IMR-90 (cell line): ENCODE measurements around the gene EIF4G3. TPM values are rescaled to one million over a fixed set of nuclear protein-coding genes. Genes with fewer than 3 reads are reported as not detected.

ENCODE experiments used
- ATAC-seq: fragments of 200-7000 bp; cut with Tn5 transposase; 2 replicates; pipeline ENCODE4 v1.9.1; 2020; ENCODE audit warnings: low read depth, mild to moderate bottlenecking, moderate library complexity
- BruUV-seq: library from RNA; stranded (reverse); fragments of 400-500 nt; replicated peaks from 2 replicates; lab custom pipeline; 2021; lab: Mats Ljungman, UMichigan
- CTCF ChIA-PET: fragments of 300-600 bp; formaldehyde crosslinking; extraction: SDS; loops from one replicate; lab custom pipeline; 2021; ENCODE audit warnings: antibody characterized with exemption; lab: Yijun Ruan, JAX
- POLR2A ChIA-PET: fragments of 300-600 bp; sonication (Branson Sonifier 250); formaldehyde crosslinking; loops from one replicate; lab custom pipeline; 2022; ENCODE audit warnings: antibody characterized with exemption; ENCODE audit not compliant: unreplicated experiment; lab: Charles Lee
- DNase-seq: peaks from one replicate; pipeline ENCODE4 v3.0.0; 2013
- H2AFZ ChIP-seq: replicated peaks from 2 replicates; pipeline ENCODE3; 2013; ENCODE audit warnings: low read length, mild to moderate bottlenecking; ENCODE audit not compliant: poor library complexity
- H2AK5ac ChIP-seq: 2 replicates; pipeline ENCODE4 v1.6.1; 2013; ENCODE audit warnings: low read depth, low read length, inconsistent platforms
- H2AK9ac ChIP-seq: replicated peaks from 2 replicates; pipeline ENCODE3; 2013; ENCODE audit warnings: mild to moderate bottlenecking, low read depth, low read length, moderate library complexity; ENCODE audit not compliant: poor library complexity
- H2BK120ac ChIP-seq: 2 replicates; pipeline ENCODE4 v1.6.1; 2013; ENCODE audit warnings: low read depth, low read length, inconsistent platforms
- H2BK15ac ChIP-seq: 3 replicates; pipeline ENCODE4 v1.6.1; 2013; ENCODE audit warnings: low read depth, low read length, inconsistent platforms
- H2BK20ac ChIP-seq: 2 replicates; pipeline ENCODE4 v1.6.1; 2013; ENCODE audit warnings: low read depth, mild to moderate bottlenecking, inconsistent platforms, low read length, moderate library complexity
- H2BK5ac ChIP-seq: 2 replicates; pipeline ENCODE4 v1.6.1; 2013; ENCODE audit warnings: mild to moderate bottlenecking, low read depth, low read length, inconsistent platforms; ENCODE audit not compliant: poor library complexity, severe bottlenecking
- H3K14ac ChIP-seq: replicated peaks from 2 replicates; pipeline ENCODE4 v1.6.1; 2013; ENCODE audit warnings: low read depth, low read length, inconsistent platforms
- H3K18ac ChIP-seq: 2 replicates; pipeline ENCODE4 v1.6.1; 2013; ENCODE audit warnings: low read depth, low read length, control low read depth
- H3K23ac ChIP-seq: 2 replicates; pipeline ENCODE4 v1.6.1; 2013; ENCODE audit warnings: low read depth, low read length, inconsistent platforms
- H3K27ac ChIP-seq: 2 replicates; pipeline ENCODE4 v1.5.1; 2013; ENCODE audit warnings: mild to moderate bottlenecking, control low read depth, low read length; ENCODE audit not compliant: insufficient read depth
- H3K27me3 ChIP-seq: 2 replicates; pipeline ENCODE4 v1.6.1; 2013; ENCODE audit warnings: low read length; ENCODE audit not compliant: control insufficient read depth, insufficient read depth
- H3K36me3 ChIP-seq: 2 replicates; pipeline ENCODE4 v1.6.1; 2013; ENCODE audit warnings: low read length, mixed read lengths; ENCODE audit not compliant: control insufficient read depth, insufficient read depth
- H3K4ac ChIP-seq: 2 replicates; pipeline ENCODE4 v1.6.1; 2013; ENCODE audit warnings: low read depth, low read length, inconsistent platforms
- H3K4me1 ChIP-seq: 2 replicates; pipeline ENCODE4 v1.6.1; 2013; ENCODE audit warnings: low read length, mixed read lengths; ENCODE audit not compliant: control insufficient read depth, insufficient read depth
- H3K4me2 ChIP-seq: 2 replicates; pipeline ENCODE4 v1.6.1; 2013; ENCODE audit warnings: low read depth, mild to moderate bottlenecking, control low read depth, low read length, moderate library complexity
- H3K4me3 ChIP-seq: 2 replicates; pipeline ENCODE4 v1.5.1; 2013; ENCODE audit warnings: low read depth, mild to moderate bottlenecking, control low read depth, low read length, moderate library complexity; ENCODE audit not compliant: insufficient read depth
- H3K56ac ChIP-seq: 2 replicates; pipeline ENCODE4 v1.6.1; 2013; ENCODE audit warnings: low read length, inconsistent platforms; ENCODE audit not compliant: insufficient read depth; ENCODE audit errors: extremely low read depth
- H3K79me1 ChIP-seq, 2 experiments: 2 replicates each; pipeline ENCODE4 v1.6.1; 2013; ENCODE audit warnings: low read length in 2 of 2, inconsistent platforms in 1 of 2, low read depth in 1 of 2
- H3K9ac ChIP-seq: 2 replicates; pipeline ENCODE4 v1.6.1; 2013; ENCODE audit warnings: low read depth, low read length, control low read depth
- H3K9me1 ChIP-seq: 2 replicates; pipeline ENCODE4 v1.6.1; 2013; ENCODE audit warnings: low read length, inconsistent platforms; ENCODE audit not compliant: insufficient read depth
- H3K9me3 ChIP-seq: 2 replicates; pipeline ENCODE4 v1.6.1; 2013; ENCODE audit warnings: low read length; ENCODE audit not compliant: control insufficient read depth, insufficient read depth
- H4K20me1 ChIP-seq: 2 replicates; pipeline ENCODE4 v1.6.1; 2013; ENCODE audit warnings: low read length, inconsistent platforms; ENCODE audit not compliant: insufficient read depth
- H4K5ac ChIP-seq: 2 replicates; pipeline ENCODE4 v1.6.1; 2013; ENCODE audit warnings: mild to moderate bottlenecking, low read depth, low read length, control low read depth
- H4K8ac ChIP-seq, 2 experiments: 2 replicates each; pipeline ENCODE4 v1.6.1; 2013; ENCODE audit warnings: low read depth in 2 of 2, low read length in 2 of 2, control low read depth in 1 of 2, inconsistent platforms in 1 of 2
- H4K91ac ChIP-seq: 2 replicates; pipeline ENCODE4 v1.6.1; 2013; ENCODE audit warnings: low read depth, low read length, inconsistent platforms; ENCODE audit not compliant: insufficient read depth
- BHLHE40 ChIP-seq: fragments of 150-350 bp; IDR thresholded peaks from 2 replicates; pipeline ENCODE4 v1.6.1; 2016; ENCODE audit warnings: mild to moderate bottlenecking, low read depth, low read length
- CEBPB ChIP-seq: IDR thresholded peaks from 2 replicates; pipeline ENCODE4 v1.6.1; 2012; ENCODE audit warnings: low read depth, low read length, improper control_type of control experiment
- CHD1 ChIP-seq: IDR thresholded peaks from 2 replicates; pipeline ENCODE4 v1.6.1; 2012; ENCODE audit warnings: low read depth, low read length, improper control_type of control experiment
- FOS ChIP-seq: fragments of 150-350 bp; IDR thresholded peaks from 2 replicates; pipeline ENCODE4 v1.6.1; 2016; ENCODE audit warnings: low read depth, low read length
- MAFK ChIP-seq: IDR thresholded peaks from 2 replicates; pipeline ENCODE4 v1.6.1; 2012; ENCODE audit warnings: low read depth, low read length, improper control_type of control experiment
- MAZ ChIP-seq: IDR thresholded peaks from 2 replicates; pipeline ENCODE4 v1.6.1; 2012; ENCODE audit warnings: low read depth, mild to moderate bottlenecking, low read length, improper control_type of control experiment, moderate library complexity, borderline replicate concordance
- MXI1 ChIP-seq: IDR thresholded peaks from 2 replicates; pipeline ENCODE4 v1.6.1; 2012; ENCODE audit warnings: low read depth, mild to moderate bottlenecking, low read length, moderate library complexity, borderline replicate concordance
- NFE2L2 ChIP-seq: fragments of 150-350 bp; IDR thresholded peaks from 2 replicates; pipeline ENCODE4 v1.6.1; 2016; ENCODE audit warnings: low read depth, mild to moderate bottlenecking, low read length
- POLR2A ChIP-seq: IDR thresholded peaks from 2 replicates; pipeline ENCODE4 v1.6.1; 2012; ENCODE audit warnings: mild to moderate bottlenecking, low read depth, low read length
- RAD21 ChIP-seq: IDR thresholded peaks from 2 replicates; pipeline ENCODE4 v1.6.1; 2012; ENCODE audit warnings: low read length, improper control_type of control experiment
- RCOR1 ChIP-seq: IDR thresholded peaks from 2 replicates; pipeline ENCODE4 v1.6.1; 2012; ENCODE audit warnings: mild to moderate bottlenecking, low read length, improper control_type of control experiment; ENCODE audit not compliant: insufficient replicate concordance
- RFX5 ChIP-seq: IDR thresholded peaks from 2 replicates; pipeline ENCODE4 v1.8.0; 2012; ENCODE audit warnings: low read depth, mild to moderate bottlenecking, low read length, moderate library complexity
- SMC3 ChIP-seq: fragments of 150-350 bp; IDR thresholded peaks from 2 replicates; pipeline ENCODE4 v1.6.1; 2016; ENCODE audit warnings: low read depth, mild to moderate bottlenecking, antibody characterized with exemption, low read length, moderate library complexity
- WGBS, 2 experiments: methylation state at CpG; one replicate each; pipeline versions ENCODE4 v1.1.5 to v1.1.7; 2013; ENCODE audit warnings: missing lambda C conversion rate in 2 of 2; ENCODE audit not compliant: insufficient read length in 1 of 2; ENCODE audit errors: extremely low coverage in 2 of 2; 5-methylcytosine and 5-hydroxymethylcytosine counted together
- dilution Hi-C: fragments of 300-500 bp; cut with HindIII; formaldehyde crosslinking; loops from one replicate; pipeline ENCODE4 v1.14.3; 2018; ENCODE audit warnings: low sequenced_read_pairs; ENCODE audit not compliant: unreplicated experiment
- in situ Hi-C: fragments of 300-500 bp; cut with MboI; formaldehyde crosslinking; loops from 3 replicates; pipeline ENCODE4 v1.14.3; 2019; ENCODE audit warnings: low sequenced_read_pairs, inconsistent platforms, mixed read lengths
- intact Hi-C: fragments of 100-400 bp; cut with micrococcal nuclease; formaldehyde crosslinking; loops from 2 replicates; pipeline ENCODE4 v1.10.0; 2022
- polyA plus RNA-seq, 3 experiments: library from polyadenylated mRNA; depleted of rRNA; stranded (reverse); fragments of >200 nt; gene quantifications; 2 replicates each; pipeline ENCODE4 v1.2.3, GENCODE V29; 2012; ENCODE audit warnings: low replicate concordance in 1 of 3
- total RNA-seq: library from RNA; depleted of rRNA; stranded (reverse); fragments of >200 nt; gene quantifications from 2 replicates; pipeline ENCODE4 v1.2.3, GENCODE V29; 2012
- TF ChIP-seq, protein P1 (sequence below): conservative IDR thresholded peaks from 2 replicates; pipeline ENCODE4 v1.5.1; 2012; ENCODE audit warnings: mild to moderate bottlenecking, low read depth, low read length, improper control_type of control experiment
- TF ChIP-seq, protein P2 (sequence below): fragments of 150-350 bp; IDR thresholded peaks from 2 replicates; pipeline ENCODE4 v1.6.1; 2016; ENCODE audit warnings: low read depth, mild to moderate bottlenecking, low read length, moderate library complexity, borderline replicate concordance
- TF ChIP-seq, protein P3 (sequence below): fragments of 150-350 bp; IDR thresholded peaks from 2 replicates; pipeline ENCODE4 v1.6.1; 2017; ENCODE audit warnings: mild to moderate bottlenecking, antibody characterized with exemption, low read length, low read depth

The EIF4G3 gene
- total and polyA plus RNA-seq, 2 of the 4 experiments (the other 2 are of a cell fraction), result 25.8 to 49.2 TPM

DNA sequence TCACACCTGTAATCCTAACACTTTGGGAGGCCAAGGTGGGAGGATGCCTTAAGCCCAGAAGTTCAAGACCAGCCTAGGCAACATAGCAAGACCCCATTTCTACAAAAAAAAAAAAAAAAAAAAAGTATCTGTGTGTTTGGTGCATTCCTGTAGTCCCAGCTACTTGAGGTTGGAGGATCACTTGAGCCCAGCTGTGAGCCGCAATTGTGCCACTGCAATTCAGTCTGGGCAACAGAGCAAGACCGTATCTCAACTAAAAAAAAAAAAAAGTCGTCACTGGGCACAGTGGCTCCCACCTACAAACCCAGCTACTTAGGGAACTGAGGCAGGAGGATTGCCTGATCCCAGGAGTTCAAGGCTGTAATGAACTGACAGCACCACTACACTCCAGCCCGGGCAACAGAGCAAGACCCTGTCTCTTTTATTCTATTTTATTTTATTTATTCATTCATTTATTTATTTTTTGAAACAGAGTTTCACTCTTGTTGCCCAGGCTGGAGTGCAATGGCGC lies 8.6 kb upstream of the EIF4G3 start:
- intact Hi-C loops, result no loop called here
- Histone ChIP-seq H3K14ac (no peak overlapping the region), H3K36me3 (no peaks in the 10 kb centered on the region), H3K4me1 (no peaks in the 10 kb centered on the region; the same call in 1 of the 2 replicates), H3K9me1 (0 out of 2 replicates have a peak, but pooled peaks cover 4% of the 10 kb centered on the region), H3K18ac (no peak overlapping the region), H4K91ac (no peak overlapping the region), H4K5ac (no peak overlapping the region), H3K23ac (no peak overlapping the region), H3K4me2 (no peak overlapping the region), H3K27me3 (no peaks in the 10 kb centered on the region), H3K79me1 (no peaks in the 10 kb centered on the region), H2AFZ (no peak overlapping the region), H2AK5ac (no peak overlapping the region), H4K20me1 (no peaks in the 10 kb centered on the region), H2BK5ac (no peak overlapping the region), H3K9ac (no peak overlapping the region), H3K4me3 (no peak overlapping the region), H2BK15ac (no peak overlapping the region), H3K9me3 (no peaks in the 10 kb centered on the region), H3K4ac (no peak overlapping the region), H4K8ac (no peak overlapping the region), H3K56ac (no peak overlapping the region), H2BK120ac (no peak overlapping the region), H2BK20ac (no peak overlapping the region), H3K27ac (no peak overlapping the region), H2AK9ac (no peak overlapping the region)
- BruUV-seq, result no TSS peak
- ATAC-seq (no peak), DNase-seq (no peak)
- ChIA-PET POLR2A (no interaction called here), CTCF (interaction anchor here (0.6 to 1.0 kb wide), 2 partner anchors 10 to 393 kb away, joined by 3 read pairs; no protein-coding TSS in a partner anchor)
- in situ Hi-C loops, result no loop called here
- 90% methylated on average over 2 of the region's 5 CpGs; no CpG with 5 or more reads in 1 of the 2 experiments for WGBS, 2 experiments
- TF ChIP-seq POLR2A, result no peak
- no peak for TF ChIP-seq MAZ
- no peak for TF ChIP-seq BHLHE40
- TF ChIP-seq FOS, result no peak
- TF ChIP-seq MXI1, result no peak
- no peak for TF ChIP-seq MAFK
- TF ChIP-seq RCOR1, result no peak
- TF ChIP-seq, protein P1, sequence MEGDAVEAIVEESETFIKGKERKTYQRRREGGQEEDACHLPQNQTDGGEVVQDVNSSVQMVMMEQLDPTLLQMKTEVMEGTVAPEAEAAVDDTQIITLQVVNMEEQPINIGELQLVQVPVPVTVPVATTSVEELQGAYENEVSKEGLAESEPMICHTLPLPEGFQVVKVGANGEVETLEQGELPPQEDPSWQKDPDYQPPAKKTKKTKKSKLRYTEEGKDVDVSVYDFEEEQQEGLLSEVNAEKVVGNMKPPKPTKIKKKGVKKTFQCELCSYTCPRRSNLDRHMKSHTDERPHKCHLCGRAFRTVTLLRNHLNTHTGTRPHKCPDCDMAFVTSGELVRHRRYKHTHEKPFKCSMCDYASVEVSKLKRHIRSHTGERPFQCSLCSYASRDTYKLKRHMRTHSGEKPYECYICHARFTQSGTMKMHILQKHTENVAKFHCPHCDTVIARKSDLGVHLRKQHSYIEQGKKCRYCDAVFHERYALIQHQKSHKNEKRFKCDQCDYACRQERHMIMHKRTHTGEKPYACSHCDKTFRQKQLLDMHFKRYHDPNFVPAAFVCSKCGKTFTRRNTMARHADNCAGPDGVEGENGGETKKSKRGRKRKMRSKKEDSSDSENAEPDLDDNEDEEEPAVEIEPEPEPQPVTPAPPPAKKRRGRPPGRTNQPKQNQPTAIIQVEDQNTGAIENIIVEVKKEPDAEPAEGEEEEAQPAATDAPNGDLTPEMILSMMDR, result no peak
- TF ChIP-seq CHD1, result no peak
- no peak for TF ChIP-seq NFE2L2
- no peak for TF ChIP-seq SMC3
- TF ChIP-seq, protein P2, sequence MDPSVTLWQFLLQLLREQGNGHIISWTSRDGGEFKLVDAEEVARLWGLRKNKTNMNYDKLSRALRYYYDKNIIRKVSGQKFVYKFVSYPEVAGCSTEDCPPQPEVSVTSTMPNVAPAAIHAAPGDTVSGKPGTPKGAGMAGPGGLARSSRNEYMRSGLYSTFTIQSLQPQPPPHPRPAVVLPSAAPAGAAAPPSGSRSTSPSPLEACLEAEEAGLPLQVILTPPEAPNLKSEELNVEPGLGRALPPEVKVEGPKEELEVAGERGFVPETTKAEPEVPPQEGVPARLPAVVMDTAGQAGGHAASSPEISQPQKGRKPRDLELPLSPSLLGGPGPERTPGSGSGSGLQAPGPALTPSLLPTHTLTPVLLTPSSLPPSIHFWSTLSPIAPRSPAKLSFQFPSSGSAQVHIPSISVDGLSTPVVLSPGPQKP, result no peak
- TF ChIP-seq RFX5, result no peak
- no peak for TF ChIP-seq RAD21
- TF ChIP-seq, protein P3, sequence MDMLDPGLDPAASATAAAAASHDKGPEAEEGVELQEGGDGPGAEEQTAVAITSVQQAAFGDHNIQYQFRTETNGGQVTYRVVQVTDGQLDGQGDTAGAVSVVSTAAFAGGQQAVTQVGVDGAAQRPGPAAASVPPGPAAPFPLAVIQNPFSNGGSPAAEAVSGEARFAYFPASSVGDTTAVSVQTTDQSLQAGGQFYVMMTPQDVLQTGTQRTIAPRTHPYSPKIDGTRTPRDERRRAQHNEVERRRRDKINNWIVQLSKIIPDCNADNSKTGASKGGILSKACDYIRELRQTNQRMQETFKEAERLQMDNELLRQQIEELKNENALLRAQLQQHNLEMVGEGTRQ, result no peak
- TF ChIP-seq CEBPB, result no peak
- dilution Hi-C loops, result no loop called here
